ENCODE measurements around the gene RBMS3.
"Not testable (repeated sequence)": the region's sequence is repeated elsewhere in the genome, so short reads cannot be mapped to it uniquely, and the experiment has no call there.

The RBMS3 gene

GRCh38 chr3:29497282-29497681 lies 216.4 kb downstream of the RBMS3 start:
- H3K9me3 Mint-ChIP-seq (ENCODE audit: low read depth) = peaks cover 10% of the 10 kb centered on the region
- no peaks in the 10 kb centered on the region for H3K4me1 Mint-ChIP-seq (ENCODE audit: low read depth)
- H3K36me3 Mint-ChIP-seq = no peaks in the 10 kb centered on the region
- H3K4me3 Mint-ChIP-seq = no peak overlapping the region
- H3K27me3 Mint-ChIP-seq = no peaks in the 10 kb centered on the region
- H3K27ac Mint-ChIP-seq = no peak overlapping the region

DNA sequence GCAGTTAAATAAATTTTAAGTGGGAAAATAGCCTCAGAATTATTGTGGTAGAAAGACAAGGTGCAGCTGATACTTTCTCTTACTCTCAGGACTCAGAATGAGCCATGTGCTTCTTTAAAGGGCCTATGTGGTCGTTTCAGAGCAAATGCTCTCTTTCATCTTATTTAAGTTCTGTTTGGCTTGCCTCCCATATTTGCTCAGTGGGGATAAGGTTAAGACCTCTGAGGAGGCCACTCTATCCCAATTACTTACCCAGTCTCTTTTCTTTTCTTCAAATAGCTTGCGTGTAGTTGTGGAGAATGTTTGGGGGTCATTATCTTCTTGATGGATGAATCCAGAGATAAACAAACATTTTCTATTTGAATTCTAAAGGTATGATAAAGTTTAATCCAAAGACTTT lies 221.9 kb downstream of the RBMS3 start:
- Mint-ChIP-seq H3K36me3 (no peaks in the 10 kb centered on the region), H3K4me1 (ENCODE audit: low read depth) (no peaks in the 10 kb centered on the region), H3K9me3 (ENCODE audit: low read depth) (peaks cover 5% of the 10 kb centered on the region), H3K4me3 (no peak overlapping the region), H3K27me3 (no peaks in the 10 kb centered on the region), H3K27ac (no peak overlapping the region)

- Mint-ChIP-seq H3K27me3 (no peaks in the 10 kb centered on the region), H3K27ac (no peak overlapping the region), H3K9me3 (ENCODE audit: low read depth) (peaks cover 5% of the 10 kb centered on the region), H3K4me3 (no peak overlapping the region), H3K4me1 (ENCODE audit: low read depth) (no peaks in the 10 kb centered on the region), H3K36me3 (no peaks in the 10 kb centered on the region)
These were observed 222.4 kb downstream of the RBMS3 start for GRCh38 chr3:29503314-29503713.

DNA sequence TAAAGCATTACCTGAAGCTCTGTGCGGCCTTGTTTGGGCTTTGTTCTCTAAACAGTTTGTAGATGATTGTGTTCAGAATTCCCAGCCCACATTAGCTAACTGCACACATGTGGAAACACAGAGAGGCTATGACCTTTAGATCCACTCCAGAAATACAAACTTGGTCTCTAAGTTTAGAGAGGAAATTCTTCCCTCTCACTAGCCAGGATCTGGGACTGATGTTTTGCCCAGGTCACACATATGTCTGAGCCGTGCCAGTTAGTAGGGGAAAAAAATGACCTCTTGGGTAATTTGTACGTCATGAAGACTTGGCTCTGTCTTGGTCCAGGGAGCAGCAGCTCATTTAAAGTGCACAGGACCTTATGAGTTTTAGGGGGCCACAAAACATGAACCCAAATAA lies 223.1 kb downstream of the RBMS3 start:
- Mint-ChIP-seq H3K9me3 (ENCODE audit: low read depth) (peaks cover 5% of the 10 kb centered on the region), H3K4me1 (ENCODE audit: low read depth) (no peaks in the 10 kb centered on the region), H3K27me3 (no peaks in the 10 kb centered on the region), H3K27ac (no peak overlapping the region), H3K36me3 (no peaks in the 10 kb centered on the region), H3K4me3 (no peak overlapping the region)

GRCh38 chr3:29506502-29506901 lies 225.6 kb downstream of the RBMS3 start:
- peaks cover 3% of the 10 kb centered on the region for H3K9me3 Mint-ChIP-seq (ENCODE audit: low read depth)
- H3K36me3 Mint-ChIP-seq = no peaks in the 10 kb centered on the region
- no peak overlapping the region for H3K4me3 Mint-ChIP-seq
- H3K4me1 Mint-ChIP-seq (ENCODE audit: low read depth) = no peaks in the 10 kb centered on the region
- H3K27ac Mint-ChIP-seq = no peak overlapping the region
- H3K27me3 Mint-ChIP-seq = no peaks in the 10 kb centered on the region

DNA sequence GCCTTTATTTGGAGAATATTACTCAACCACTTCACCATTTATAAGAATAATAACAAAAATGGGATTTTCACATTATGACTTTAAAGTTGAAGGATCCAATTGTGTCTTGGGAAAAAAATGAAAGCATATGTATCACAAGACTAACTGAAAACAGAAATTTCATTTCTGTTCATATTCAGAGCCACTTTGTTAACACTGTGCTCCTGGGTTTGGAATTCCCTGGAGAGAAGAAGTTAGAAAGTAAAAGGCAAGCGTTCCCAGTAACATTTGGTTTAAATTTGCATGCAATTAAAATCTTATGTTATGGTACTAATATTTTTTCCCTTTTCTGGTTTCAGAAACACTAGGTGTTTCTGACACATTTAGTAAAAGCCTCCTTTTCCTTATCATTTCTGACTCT lies 230.8 kb downstream of the RBMS3 start:
- Mint-ChIP-seq H3K36me3 (no peaks in the 10 kb centered on the region), H3K27ac (no peak overlapping the region), H3K9me3 (ENCODE audit: low read depth) (no peaks in the 10 kb centered on the region)

GRCh38 chr3:29512641-29513040 lies 231.8 kb downstream of the RBMS3 start:
- no peaks in the 10 kb centered on the region for H3K36me3 Mint-ChIP-seq
- H3K27ac Mint-ChIP-seq = no peak overlapping the region
- H3K27me3 Mint-ChIP-seq = no peaks in the 10 kb centered on the region
- peaks cover 4% of the 10 kb centered on the region for H3K4me1 Mint-ChIP-seq (ENCODE audit: low read depth)
- no peaks in the 10 kb centered on the region for H3K9me3 Mint-ChIP-seq (ENCODE audit: low read depth)
- H3K4me3 Mint-ChIP-seq = no peak overlapping the region

More for the DNA sequence above, 230.8 kb downstream of the RBMS3 start:
- Mint-ChIP-seq H3K27me3 (no peaks in the 10 kb centered on the region), H3K4me1 (ENCODE audit: low read depth) (peaks cover 4% of the 10 kb centered on the region), H3K4me3 (no peak overlapping the region)

GRCh38 chr3:29513236-29513635 lies 232.4 kb downstream of the RBMS3 start:
- Mint-ChIP-seq H3K4me1 (ENCODE audit: low read depth) (peaks cover 4% of the 10 kb centered on the region), H3K27me3 (no peaks in the 10 kb centered on the region), H3K36me3 (no peaks in the 10 kb centered on the region), H3K27ac (no peak overlapping the region), H3K9me3 (ENCODE audit: low read depth) (no peaks in the 10 kb centered on the region), H3K4me3 (no peak overlapping the region)

GRCh38 chr3:29514170-29514569 lies 233.3 kb downstream of the RBMS3 start:
- Mint-ChIP-seq H3K27me3 (no peaks in the 10 kb centered on the region), H3K9me3 (ENCODE audit: low read depth) (no peaks in the 10 kb centered on the region)

DNA sequence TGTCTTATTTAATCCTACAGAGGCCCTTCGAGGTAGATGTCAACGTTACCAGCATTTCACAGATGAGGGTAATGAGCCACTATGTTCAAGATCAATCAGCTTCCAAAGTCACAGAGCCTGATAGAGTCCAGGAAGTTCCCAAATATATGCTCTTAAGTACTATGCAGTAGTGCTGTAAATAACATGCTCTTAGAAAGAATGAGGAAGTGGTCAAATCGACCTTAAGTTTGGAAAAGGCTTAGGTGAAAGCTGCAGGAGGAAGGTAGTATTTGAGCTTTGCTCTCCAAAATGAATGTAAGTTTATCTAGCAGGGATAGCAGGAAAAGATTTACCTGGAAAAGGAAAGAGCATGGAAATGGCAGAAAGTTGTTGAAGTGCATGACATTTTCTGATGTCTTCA lies 234.0 kb downstream of the RBMS3 start:
- Mint-ChIP-seq H3K36me3 (no peaks in the 10 kb centered on the region), H3K27ac (no peak overlapping the region), H3K4me3 (no peak overlapping the region), H3K9me3 (ENCODE audit: low read depth) (no peaks in the 10 kb centered on the region), H3K27me3 (no peaks in the 10 kb centered on the region), H3K4me1 (ENCODE audit: low read depth) (peaks cover 4% of the 10 kb centered on the region)

More at GRCh38 chr3:29514170-29514569, 233.3 kb downstream of the RBMS3 start:
- H3K36me3 Mint-ChIP-seq = no peaks in the 10 kb centered on the region
- H3K4me3 Mint-ChIP-seq = no peak overlapping the region
- peaks cover 4% of the 10 kb centered on the region for H3K4me1 Mint-ChIP-seq (ENCODE audit: low read depth)
- no peak overlapping the region for H3K27ac Mint-ChIP-seq

DNA sequence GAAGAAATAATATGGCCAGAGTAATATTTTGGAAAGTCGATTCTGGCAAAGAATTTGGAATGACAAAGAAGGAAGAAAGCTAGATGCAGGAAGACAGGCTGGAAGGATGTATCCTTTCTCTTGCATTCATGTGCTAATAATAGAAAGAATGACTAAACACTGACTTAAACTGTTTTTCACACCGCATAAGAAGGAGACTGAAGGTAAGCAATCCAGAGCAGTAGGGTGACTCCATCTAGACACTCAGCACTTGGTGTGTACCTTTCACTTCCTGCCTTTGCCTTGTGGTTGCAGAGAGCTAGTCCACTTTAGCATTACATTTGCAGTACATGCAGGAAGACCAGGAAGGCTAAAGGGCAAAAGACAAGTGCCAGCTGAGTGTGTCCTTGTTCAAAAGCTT lies 234.6 kb downstream of the RBMS3 start:
- Mint-ChIP-seq H3K9me3 (ENCODE audit: low read depth) (no peaks in the 10 kb centered on the region), H3K27me3 (no peaks in the 10 kb centered on the region), H3K36me3 (no peaks in the 10 kb centered on the region), H3K27ac (no peak overlapping the region), H3K4me3 (no peak overlapping the region), H3K4me1 (ENCODE audit: low read depth) (peaks cover 4% of the 10 kb centered on the region)

DNA sequence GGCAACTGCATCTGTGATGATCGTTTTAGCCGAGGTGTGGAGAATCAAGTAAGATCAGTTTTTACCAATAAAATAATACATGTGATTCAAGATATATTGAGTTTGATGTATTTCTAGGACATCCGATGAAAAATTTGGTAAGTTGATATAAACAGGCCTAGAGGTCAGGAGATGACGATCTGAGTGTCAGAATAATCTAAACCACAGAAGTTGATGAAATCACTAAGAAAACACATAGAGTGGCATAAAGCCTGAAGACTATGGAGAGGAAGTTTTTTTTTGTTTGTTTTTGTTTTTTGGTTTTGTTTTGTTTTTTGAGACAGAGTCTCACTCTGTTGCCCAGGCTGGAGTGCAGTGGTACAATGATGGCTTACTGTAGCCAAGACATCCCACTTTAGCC lies 235.3 kb downstream of the RBMS3 start:
- peaks cover 4% of the 10 kb centered on the region for H3K4me1 Mint-ChIP-seq (ENCODE audit: low read depth)
- no peak overlapping the region for H3K27ac Mint-ChIP-seq
- H3K27me3 Mint-ChIP-seq = no peaks in the 10 kb centered on the region
- no peaks in the 10 kb centered on the region for H3K36me3 Mint-ChIP-seq
- no peak overlapping the region for H3K4me3 Mint-ChIP-seq
- no peaks in the 10 kb centered on the region for H3K9me3 Mint-ChIP-seq (ENCODE audit: low read depth)

DNA sequence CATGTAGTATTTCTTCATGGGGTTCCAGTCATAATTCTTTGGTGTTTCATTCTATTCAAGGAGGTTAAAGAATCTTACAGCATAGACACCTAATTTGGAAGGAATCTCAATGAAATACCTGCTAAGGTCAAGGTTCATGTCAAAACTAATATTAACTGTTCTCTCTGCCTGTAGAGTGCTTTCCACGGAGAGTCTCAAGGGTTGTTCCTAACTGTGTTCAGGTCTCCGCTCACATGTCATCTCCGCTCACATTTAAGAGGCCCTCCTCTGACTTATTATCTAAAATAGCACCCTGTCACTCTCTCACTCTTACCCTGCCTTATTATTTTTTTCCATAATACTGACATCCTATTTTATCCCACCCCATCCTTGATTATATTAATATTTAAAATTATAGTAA lies 239.9 kb downstream of the RBMS3 start:
- Mint-ChIP-seq H3K4me3 (no peak overlapping the region), H3K36me3 (no peaks in the 10 kb centered on the region), H3K27ac (no peak overlapping the region), H3K4me1 (ENCODE audit: low read depth) (no peaks in the 10 kb centered on the region), H3K27me3 (peaks cover 6% of the 10 kb centered on the region), H3K9me3 (ENCODE audit: low read depth) (peaks cover 2% of the 10 kb centered on the region)

- H3K4me1 Mint-ChIP-seq (ENCODE audit: low read depth) = no peaks in the 10 kb centered on the region
- no peak overlapping the region for H3K27ac Mint-ChIP-seq
- no peak overlapping the region for H3K4me3 Mint-ChIP-seq
- H3K36me3 Mint-ChIP-seq = no peaks in the 10 kb centered on the region
- peaks cover 6% of the 10 kb centered on the region for H3K27me3 Mint-ChIP-seq
- H3K9me3 Mint-ChIP-seq (ENCODE audit: low read depth) = peaks cover 2% of the 10 kb centered on the region
These were observed 240.4 kb downstream of the RBMS3 start for GRCh38 chr3:29521293-29521692.

DNA sequence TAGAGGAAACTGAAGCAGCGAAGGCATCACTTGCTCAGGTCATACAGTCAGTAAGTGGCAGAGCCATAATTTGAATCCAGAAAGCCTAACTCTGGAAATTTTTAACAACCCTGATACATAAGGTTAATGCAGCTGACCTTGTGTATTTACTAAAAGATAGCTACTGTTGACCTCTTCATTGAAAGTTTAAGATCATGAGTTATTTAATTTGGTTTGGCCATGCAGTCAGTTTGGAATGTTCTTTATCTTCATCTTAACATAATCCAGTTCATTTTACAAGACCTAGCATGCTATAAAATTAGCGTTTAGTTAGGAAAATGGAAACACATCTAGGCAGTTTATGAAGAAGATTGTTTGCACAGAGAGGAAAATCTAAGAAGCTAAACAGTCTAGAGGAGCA lies 240.9 kb downstream of the RBMS3 start:
- H3K4me1 Mint-ChIP-seq (ENCODE audit: low read depth) = no peaks in the 10 kb centered on the region
- peaks cover 2% of the 10 kb centered on the region for H3K9me3 Mint-ChIP-seq (ENCODE audit: low read depth)
- H3K4me3 Mint-ChIP-seq = no peak overlapping the region
- no peaks in the 10 kb centered on the region for H3K36me3 Mint-ChIP-seq
- no peak overlapping the region for H3K27ac Mint-ChIP-seq
- peaks cover 6% of the 10 kb centered on the region for H3K27me3 Mint-ChIP-seq

DNA sequence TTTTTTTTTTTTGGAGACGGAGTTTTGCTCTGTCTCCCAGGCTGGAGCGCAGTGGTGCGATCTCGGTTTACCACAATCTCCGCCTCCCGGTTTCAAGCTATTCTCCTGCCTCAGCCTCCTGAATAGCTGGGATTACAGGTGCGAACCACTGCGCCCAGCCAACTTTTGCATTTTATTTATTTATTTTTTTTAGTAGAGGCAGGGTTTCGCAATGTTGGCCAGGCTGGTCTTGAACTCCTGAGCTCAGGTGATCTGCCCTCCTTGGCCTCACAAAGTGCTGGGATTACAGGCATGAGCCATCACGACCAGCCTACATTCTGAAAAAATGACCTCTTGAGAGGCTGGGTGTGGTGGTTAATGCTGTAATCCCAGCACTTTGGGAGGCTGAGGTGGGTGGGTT lies 243.6 kb downstream of the RBMS3 start:
- not testable (repeated sequence) for H3K27me3 Mint-ChIP-seq; H3K9me3 Mint-ChIP-seq (ENCODE audit: low read depth); H3K36me3 Mint-ChIP-seq; H3K4me3 Mint-ChIP-seq; H3K27ac Mint-ChIP-seq; H3K4me1 Mint-ChIP-seq (ENCODE audit: low read depth)
